Hepatocyte (in vitro differentiated cells): ENCODE results near the gene STK39. TPM values are rescaled to one million over a fixed set of nuclear protein-coding genes. Genes with fewer than 3 reads are reported as not detected.

Experiments
- DNase-seq: peaks from one replicate; pipeline ENCODE4 v3.0.0-alpha.2; 2016; ENCODE audit warnings: low spot score
- H2AFZ ChIP-seq: fragments of 200-600 bp; sonication (generic); 2 replicates; pipeline ENCODE4 v1.6.0; 2016; ENCODE audit warnings: antibody characterized with exemption, mild to moderate bottlenecking
- H3K27ac ChIP-seq: fragments of 200-600 bp; sonication (generic); 2 replicates; pipeline ENCODE4 v1.5.1; 2016; ENCODE audit warnings: mild to moderate bottlenecking
- H3K27me3 ChIP-seq: fragments of 200-600 bp; sonication (generic); 2 replicates; pipeline ENCODE4 v1.6.1; 2016
- H3K36me3 ChIP-seq: fragments of 200-600 bp; sonication (generic); replicated peaks from 2 replicates; pipeline ENCODE4 v1.5.1; 2016; ENCODE audit warnings: low read depth; ENCODE audit not compliant: insufficient read depth
- H3K4me1 ChIP-seq: fragments of 200-600 bp; sonication (generic); 2 replicates; pipeline ENCODE4 v1.5.1; 2016; ENCODE audit warnings: mild to moderate bottlenecking, moderate library complexity; ENCODE audit not compliant: insufficient read depth
- H3K4me2 ChIP-seq: fragments of 200-600 bp; sonication (generic); 2 replicates; pipeline ENCODE4 v1.6.0; 2016
- H3K4me3 ChIP-seq: fragments of 200-600 bp; sonication (generic); 2 replicates; pipeline ENCODE4 v1.5.1; 2016; ENCODE audit warnings: mild to moderate bottlenecking
- H3K79me2 ChIP-seq: fragments of 200-600 bp; sonication (generic); 2 replicates; pipeline ENCODE4 v1.6.0; 2017; ENCODE audit warnings: mild to moderate bottlenecking
- H3K9me2 ChIP-seq: fragments of 200-600 bp; sonication (generic); replicated peaks from 2 replicates; pipeline ENCODE4 v1.6.0; 2017; ENCODE audit warnings: mild to moderate bottlenecking; ENCODE audit not compliant: insufficient read depth
- H3K9me3 ChIP-seq: fragments of 200-600 bp; sonication (generic); 2 replicates; pipeline ENCODE4 v1.5.1; 2016; ENCODE audit warnings: low read depth, mild to moderate bottlenecking
- H4K20me1 ChIP-seq: fragments of 200-600 bp; sonication (generic); 2 replicates; pipeline ENCODE4 v1.6.0; 2016; ENCODE audit warnings: mild to moderate bottlenecking; ENCODE audit not compliant: insufficient read depth, poor library complexity, severe bottlenecking
- EZH2 ChIP-seq: fragments of 200-600 bp; sonication (generic); IDR thresholded peaks from 2 replicates; pipeline ENCODE4 v1.6.1; 2016; ENCODE audit warnings: antibody characterized with exemption, mild to moderate bottlenecking, borderline replicate concordance
- EZH2phosphoT487 ChIP-seq: fragments of 200-600 bp; sonication (generic); IDR thresholded peaks from one replicate; pipeline ENCODE4 v1.6.1; 2018; ENCODE audit warnings: antibody characterized with exemption, mild to moderate bottlenecking, low read depth, moderate library complexity; ENCODE audit not compliant: unreplicated experiment, severe bottlenecking
- WGBS: methylation state at CpG from one replicate; pipeline ENCODE4 v1.1.6; 2016; ENCODE audit warnings: low lambda C conversion rate; ENCODE audit errors: missing lambda C conversion rate; 5-methylcytosine and 5-hydroxymethylcytosine counted together
- polyA plus RNA-seq: library from polyadenylated mRNA; unstranded; fragments of >200 nt; fragmentation: Nextera tagmentation; extraction: Ambion mirVana; gene quantifications from 2 replicates; pipeline ENCODE4 v1.2.1, GENCODE V29; 2016
- total RNA-seq: library from RNA; depleted of rRNA; stranded (reverse); fragments of >200 nt; gene quantifications from 2 replicates; pipeline ENCODE4 v1.2.3, GENCODE V29; 2014
- TF ChIP-seq, protein P1 (sequence below): fragments of 200-600 bp; sonication (generic); IDR thresholded peaks from 2 replicates; pipeline ENCODE4 v1.5.1; 2016; ENCODE audit warnings: antibody characterized with exemption, mild to moderate bottlenecking; ENCODE audit not compliant: poor library complexity

STK39 gene
- total and polyA plus RNA-seq, 2 experiments from 2014 or later, result 26.9 to 39.4 TPM

DNA sequence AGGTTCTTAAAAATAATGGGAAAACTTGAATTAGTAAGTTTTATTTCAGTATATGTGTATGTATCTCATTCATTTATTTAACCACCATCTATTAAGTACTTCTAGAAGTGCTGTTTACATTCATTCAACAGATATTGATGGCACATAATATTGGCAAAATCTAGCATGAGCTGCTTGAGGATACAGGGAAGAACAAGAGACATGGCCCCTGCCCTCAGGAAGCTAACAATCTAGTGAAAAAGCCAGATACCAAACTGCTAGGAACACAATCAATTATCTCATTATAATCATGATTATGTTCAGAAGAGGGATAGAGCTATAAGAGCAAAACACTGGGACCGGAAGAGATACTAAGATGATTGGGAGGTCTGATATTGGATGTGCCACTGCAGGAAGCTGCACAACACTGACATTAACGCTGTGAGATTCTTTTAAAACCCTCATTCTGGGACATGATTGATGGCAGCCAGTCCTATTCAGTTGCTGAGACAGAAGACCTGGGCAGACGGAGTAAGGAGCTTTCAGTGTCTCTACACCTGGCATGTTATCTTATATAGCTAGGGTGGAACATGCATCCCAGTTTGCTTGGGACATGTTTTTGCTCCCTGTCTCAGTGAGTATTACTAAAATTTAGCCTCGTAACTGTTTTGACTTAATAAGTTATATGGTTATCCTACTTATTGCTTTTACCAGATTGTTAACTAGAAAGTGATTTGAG is 314.1 kb downstream of the STK39 start:
- no peaks in the 10 kb centered on the region for H3K4me1 ChIP-seq
- H3K9me2 ChIP-seq, result no peaks in the 10 kb centered on the region
- H3K4me3 ChIP-seq, result no peak overlapping the region
- WGBS, result 93% methylated on average over 4 of the region's 4 CpGs
- H3K27ac ChIP-seq, result no peak overlapping the region
- no peak overlapping the region for H2AFZ ChIP-seq
- H3K79me2 ChIP-seq, result no peaks in the 10 kb centered on the region
- H3K9me3 ChIP-seq, result no peaks in the 10 kb centered on the region
- TF ChIP-seq, protein P1, sequence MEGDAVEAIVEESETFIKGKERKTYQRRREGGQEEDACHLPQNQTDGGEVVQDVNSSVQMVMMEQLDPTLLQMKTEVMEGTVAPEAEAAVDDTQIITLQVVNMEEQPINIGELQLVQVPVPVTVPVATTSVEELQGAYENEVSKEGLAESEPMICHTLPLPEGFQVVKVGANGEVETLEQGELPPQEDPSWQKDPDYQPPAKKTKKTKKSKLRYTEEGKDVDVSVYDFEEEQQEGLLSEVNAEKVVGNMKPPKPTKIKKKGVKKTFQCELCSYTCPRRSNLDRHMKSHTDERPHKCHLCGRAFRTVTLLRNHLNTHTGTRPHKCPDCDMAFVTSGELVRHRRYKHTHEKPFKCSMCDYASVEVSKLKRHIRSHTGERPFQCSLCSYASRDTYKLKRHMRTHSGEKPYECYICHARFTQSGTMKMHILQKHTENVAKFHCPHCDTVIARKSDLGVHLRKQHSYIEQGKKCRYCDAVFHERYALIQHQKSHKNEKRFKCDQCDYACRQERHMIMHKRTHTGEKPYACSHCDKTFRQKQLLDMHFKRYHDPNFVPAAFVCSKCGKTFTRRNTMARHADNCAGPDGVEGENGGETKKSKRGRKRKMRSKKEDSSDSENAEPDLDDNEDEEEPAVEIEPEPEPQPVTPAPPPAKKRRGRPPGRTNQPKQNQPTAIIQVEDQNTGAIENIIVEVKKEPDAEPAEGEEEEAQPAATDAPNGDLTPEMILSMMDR, result no peak
- TF ChIP-seq EZH2, result no peak
- TF ChIP-seq EZH2phosphoT487, result no peak
- H3K4me2 ChIP-seq, result no peak overlapping the region
- H3K36me3 ChIP-seq, result no peaks in the 10 kb centered on the region
- H4K20me1 ChIP-seq, result no peaks in the 10 kb centered on the region
- no peaks in the 10 kb centered on the region for H3K27me3 ChIP-seq
- DNase-seq, result no peak

GRCh38 chr2:167932123-167932693 is 315.2 kb downstream of the STK39 start:
- no peaks in the 10 kb centered on the region for H3K36me3 ChIP-seq
- no peaks in the 10 kb centered on the region for H3K27me3 ChIP-seq
- no peak overlapping the region for H2AFZ ChIP-seq
- H3K27ac ChIP-seq, result no peak overlapping the region
- TF ChIP-seq EZH2 (no peak), EZH2phosphoT487 (no peak)
- TF ChIP-seq, protein P1, result no peak
- no peak overlapping the region for H3K4me2 ChIP-seq
- no peak for DNase-seq
- H3K9me3 ChIP-seq, result no peaks in the 10 kb centered on the region
- H3K4me3 ChIP-seq, result no peak overlapping the region
- no peaks in the 10 kb centered on the region for H4K20me1 ChIP-seq
- H3K79me2 ChIP-seq, result no peaks in the 10 kb centered on the region
- WGBS, result 93% methylated on average over 4 of the region's 4 CpGs
- H3K4me1 ChIP-seq, result no peaks in the 10 kb centered on the region
- H3K9me2 ChIP-seq, result no peaks in the 10 kb centered on the region

GRCh38 chr2:167929484-167929883 is 317.9 kb downstream of the STK39 start:
- no peak overlapping the region for H3K27ac ChIP-seq
- H3K4me2 ChIP-seq, result no peak overlapping the region
- H3K4me3 ChIP-seq, result no peak overlapping the region
- no peaks in the 10 kb centered on the region for H3K4me1 ChIP-seq
- H2AFZ ChIP-seq, result no peak overlapping the region
- no peaks in the 10 kb centered on the region for H3K27me3 ChIP-seq
- no peak for DNase-seq
- H3K36me3 ChIP-seq, result no peaks in the 10 kb centered on the region
- no peaks in the 10 kb centered on the region for H4K20me1 ChIP-seq
- H3K79me2 ChIP-seq, result no peaks in the 10 kb centered on the region
- TF ChIP-seq, protein P1, result no peak
- TF ChIP-seq EZH2 (no peak), EZH2phosphoT487 (no peak)
- H3K9me3 ChIP-seq, result no peaks in the 10 kb centered on the region
- 92% methylated on average over 3 of the region's 3 CpGs for WGBS
- no peaks in the 10 kb centered on the region for H3K9me2 ChIP-seq
